ENCODE results near the gene MMP12. TPM values are rescaled to one million over a fixed set of nuclear protein-coding genes. Genes with fewer than 3 reads are reported as not detected.

The MMP12 gene
- total RNA-seq, 1 experiment from 2014 or later = not detected

- Histone ChIP-seq H3K4me1 (ENCODE audit: control insufficient read depth, insufficient read depth, low read length) (peaks cover 1% of the 10 kb centered on the region; the same call in 1 of the 2 replicates), H3K27ac (ENCODE audit: low read length) (no peak overlapping the region), H3K4me3 (ENCODE audit: low read depth in 2 of 2, low read length in 2 of 2) (no peak overlapping the region), H3K9me3 (ENCODE audit: control insufficient read depth, insufficient read depth, low read depth, low read length) (no peaks in the 10 kb centered on the region), H3K27me3 (ENCODE audit: control insufficient read depth, insufficient read depth, low read length) (peaks cover 26% of the 10 kb centered on the region), H3K36me3 (ENCODE audit: control insufficient read depth, insufficient read depth, low read length) (no peaks in the 10 kb centered on the region)
- ChIA-PET POLR2A (no interaction called here), CTCF (interaction anchor here (0.6 to 0.9 kb wide), 2 partner anchors 78 to 106 kb away, joined by 3 to 5 read pairs; no protein-coding TSS in a partner anchor)
- in situ Hi-C loops (cut with HindIII; ENCODE audit: low pct_unique_long_range_greater_than_20kb, low sequenced_read_pairs) = no loop called here
- TF ChIP-seq, protein P1, sequence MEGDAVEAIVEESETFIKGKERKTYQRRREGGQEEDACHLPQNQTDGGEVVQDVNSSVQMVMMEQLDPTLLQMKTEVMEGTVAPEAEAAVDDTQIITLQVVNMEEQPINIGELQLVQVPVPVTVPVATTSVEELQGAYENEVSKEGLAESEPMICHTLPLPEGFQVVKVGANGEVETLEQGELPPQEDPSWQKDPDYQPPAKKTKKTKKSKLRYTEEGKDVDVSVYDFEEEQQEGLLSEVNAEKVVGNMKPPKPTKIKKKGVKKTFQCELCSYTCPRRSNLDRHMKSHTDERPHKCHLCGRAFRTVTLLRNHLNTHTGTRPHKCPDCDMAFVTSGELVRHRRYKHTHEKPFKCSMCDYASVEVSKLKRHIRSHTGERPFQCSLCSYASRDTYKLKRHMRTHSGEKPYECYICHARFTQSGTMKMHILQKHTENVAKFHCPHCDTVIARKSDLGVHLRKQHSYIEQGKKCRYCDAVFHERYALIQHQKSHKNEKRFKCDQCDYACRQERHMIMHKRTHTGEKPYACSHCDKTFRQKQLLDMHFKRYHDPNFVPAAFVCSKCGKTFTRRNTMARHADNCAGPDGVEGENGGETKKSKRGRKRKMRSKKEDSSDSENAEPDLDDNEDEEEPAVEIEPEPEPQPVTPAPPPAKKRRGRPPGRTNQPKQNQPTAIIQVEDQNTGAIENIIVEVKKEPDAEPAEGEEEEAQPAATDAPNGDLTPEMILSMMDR (IDR thresholded peaks at IDR 0.05) = no peak
- TF ChIP-seq REST (IDR thresholded peaks at IDR 0.05; ENCODE audit: insufficient read depth in 1 of 2, low read depth in 2 of 2, low read length in 1 of 2) = no peak
- no peak for TF ChIP-seq SIN3A (IDR thresholded peaks at IDR 0.05; ENCODE audit: borderline replicate concordance, insufficient read depth, low read depth, low read length)
- TF ChIP-seq POLR2AphosphoS5 (IDR thresholded peaks at IDR 0.05; ENCODE audit: low read depth, low read length) = no peak
- TF ChIP-seq TCF7L2 (IDR thresholded peaks at IDR 0.05; ENCODE audit: low read depth, low read length) = no peak
- intact Hi-C loops (cut with micrococcal nuclease; ENCODE audit: unreplicated experiment) = no loop called here
- no TSS peak for BruUV-seq (replicated peaks)
- no peak for ATAC-seq
- DNase-seq (ENCODE audit: low read depth, low spot score) = no peak
These were observed 38.4 kb downstream of the MMP12 start for GRCh38 chr11:102836290-102836875.

- H3K4me1 ChIP-seq (ENCODE audit: control insufficient read depth, insufficient read depth, low read length) = peaks cover 6% of the 10 kb centered on the region
- ATAC-seq (no peak), DNase-seq (ENCODE audit: low read depth, low spot score) (no peak)
- H3K9me3 ChIP-seq (ENCODE audit: control insufficient read depth, insufficient read depth, low read depth, low read length) = no peaks in the 10 kb centered on the region
- no peaks in the 10 kb centered on the region for H3K36me3 ChIP-seq (ENCODE audit: control insufficient read depth, insufficient read depth, low read length)
- in situ Hi-C loops (cut with HindIII; ENCODE audit: low pct_unique_long_range_greater_than_20kb, low sequenced_read_pairs) = no loop called here
- intact Hi-C loops (cut with micrococcal nuclease; ENCODE audit: unreplicated experiment) = loop anchor here (5.0 kb wide), 1 partner anchor 224 kb away; no protein-coding TSS in a partner anchor
- no peak for TF ChIP-seq SIN3A (IDR thresholded peaks at IDR 0.05; ENCODE audit: borderline replicate concordance, insufficient read depth, low read depth, low read length)
- TF ChIP-seq, protein P1 (IDR thresholded peaks at IDR 0.05) = no peak
- no peak for TF ChIP-seq TCF7L2 (IDR thresholded peaks at IDR 0.05; ENCODE audit: low read depth, low read length)
- no peak for TF ChIP-seq REST (IDR thresholded peaks at IDR 0.05; ENCODE audit: insufficient read depth in 1 of 2, low read depth in 2 of 2, low read length in 1 of 2)
- TF ChIP-seq POLR2AphosphoS5 (IDR thresholded peaks at IDR 0.05; ENCODE audit: low read depth, low read length) = no peak
- H3K4me3 ChIP-seq (ENCODE audit: low read depth in 2 of 2, low read length in 2 of 2) = no peak overlapping the region
- H3K27me3 ChIP-seq (ENCODE audit: control insufficient read depth, insufficient read depth, low read length) = peaks cover 39% of the 10 kb centered on the region
- ChIA-PET CTCF (interaction anchor here (0.6 kb wide), 1 partner anchor 524 kb away, joined by 3 read pairs; no protein-coding TSS in a partner anchor), POLR2A (interaction anchor here (0.6 kb wide), 1 partner anchor 56 kb away, joined by 3 read pairs; no protein-coding TSS in a partner anchor)
- BruUV-seq (replicated peaks) = no TSS peak
- H3K27ac ChIP-seq (ENCODE audit: low read length) = no peak overlapping the region
These were observed 41.1 kb downstream of the MMP12 start for GRCh38 chr11:102833731-102834130.
